Neural cell (in vitro differentiated cells): ENCODE measurements around the gene EZR.

Experiments
- EP300 ChIP-seq: fragments of 450-650 bp; conservative IDR thresholded peaks from 2 replicates; pipeline ENCODE4 v1.6.1; 2014; ENCODE audit warnings: antibody characterized with exemption, mild to moderate bottlenecking, moderate library complexity; ENCODE audit not compliant: poor library complexity, severe bottlenecking
- RAD21 ChIP-seq: fragments of 450-650 bp; conservative IDR thresholded peaks from 2 replicates; pipeline ENCODE4 v1.6.1; 2014; ENCODE audit warnings: antibody characterized with exemption, mild to moderate bottlenecking, moderate library complexity
- TAF1 ChIP-seq: IDR thresholded peaks from 2 replicates; pipeline ENCODE4 v1.6.1; 2012; ENCODE audit warnings: low read depth
- TF ChIP-seq, protein P1 (sequence below): fragments of 450-650 bp; IDR thresholded peaks from 2 replicates; pipeline ENCODE4 v1.5.1; 2014; ENCODE audit warnings: antibody characterized with exemption, mild to moderate bottlenecking, moderate library complexity; ENCODE audit not compliant: poor library complexity, severe bottlenecking

DNA sequence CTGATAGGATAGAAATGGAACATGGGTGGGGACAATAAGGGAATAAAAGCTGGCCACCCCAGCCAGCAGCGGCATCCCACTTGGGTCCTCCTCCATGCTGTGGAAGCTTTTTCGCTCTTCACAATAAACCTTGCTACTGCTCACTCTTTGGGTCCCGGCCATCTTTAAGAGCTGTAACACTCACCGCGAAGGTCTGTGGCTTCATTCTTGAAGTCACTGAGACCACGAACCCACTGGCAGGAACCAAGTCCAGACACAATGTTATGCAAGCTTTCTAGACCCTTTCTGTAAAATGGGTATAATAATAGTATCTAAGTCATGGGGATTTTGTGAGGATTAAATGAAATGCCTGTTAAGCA lies 48.9 kb upstream of the EZR start:
- TF ChIP-seq TAF1 (no peak), EP300 (no peak), RAD21 (no peak)
- TF ChIP-seq, protein P1, sequence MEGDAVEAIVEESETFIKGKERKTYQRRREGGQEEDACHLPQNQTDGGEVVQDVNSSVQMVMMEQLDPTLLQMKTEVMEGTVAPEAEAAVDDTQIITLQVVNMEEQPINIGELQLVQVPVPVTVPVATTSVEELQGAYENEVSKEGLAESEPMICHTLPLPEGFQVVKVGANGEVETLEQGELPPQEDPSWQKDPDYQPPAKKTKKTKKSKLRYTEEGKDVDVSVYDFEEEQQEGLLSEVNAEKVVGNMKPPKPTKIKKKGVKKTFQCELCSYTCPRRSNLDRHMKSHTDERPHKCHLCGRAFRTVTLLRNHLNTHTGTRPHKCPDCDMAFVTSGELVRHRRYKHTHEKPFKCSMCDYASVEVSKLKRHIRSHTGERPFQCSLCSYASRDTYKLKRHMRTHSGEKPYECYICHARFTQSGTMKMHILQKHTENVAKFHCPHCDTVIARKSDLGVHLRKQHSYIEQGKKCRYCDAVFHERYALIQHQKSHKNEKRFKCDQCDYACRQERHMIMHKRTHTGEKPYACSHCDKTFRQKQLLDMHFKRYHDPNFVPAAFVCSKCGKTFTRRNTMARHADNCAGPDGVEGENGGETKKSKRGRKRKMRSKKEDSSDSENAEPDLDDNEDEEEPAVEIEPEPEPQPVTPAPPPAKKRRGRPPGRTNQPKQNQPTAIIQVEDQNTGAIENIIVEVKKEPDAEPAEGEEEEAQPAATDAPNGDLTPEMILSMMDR, result no peak
